GM12874 (cell line): ENCODE results near the gene MACROD2.

Source experiments
- CTCF ChIP-seq: IDR thresholded peaks from 2 replicates; pipeline ENCODE4 v1.5.1; 2011; ENCODE audit warnings: low read depth, mild to moderate bottlenecking, control low read depth, low read length, moderate library complexity; ENCODE audit not compliant: insufficient read depth

Gene MACROD2

GRCh38 chr20:14536738-14537137, 541.4 kb downstream of the MACROD2 start:
- no peak for TF ChIP-seq CTCF

- TF ChIP-seq CTCF: no peak
Observed at GRCh38 chr20:14538433-14538832, 543.1 kb downstream of the MACROD2 start.

GRCh38 chr20:14543040-14543439, 547.7 kb downstream of the MACROD2 start:
- no peak for TF ChIP-seq CTCF

- TF ChIP-seq CTCF: no peak
Observed at GRCh38 chr20:14544688-14545087, 549.4 kb downstream of the MACROD2 start.

GRCh38 chr20:14550655-14551054, 555.3 kb downstream of the MACROD2 start:
- TF ChIP-seq CTCF: no peak

DNA sequence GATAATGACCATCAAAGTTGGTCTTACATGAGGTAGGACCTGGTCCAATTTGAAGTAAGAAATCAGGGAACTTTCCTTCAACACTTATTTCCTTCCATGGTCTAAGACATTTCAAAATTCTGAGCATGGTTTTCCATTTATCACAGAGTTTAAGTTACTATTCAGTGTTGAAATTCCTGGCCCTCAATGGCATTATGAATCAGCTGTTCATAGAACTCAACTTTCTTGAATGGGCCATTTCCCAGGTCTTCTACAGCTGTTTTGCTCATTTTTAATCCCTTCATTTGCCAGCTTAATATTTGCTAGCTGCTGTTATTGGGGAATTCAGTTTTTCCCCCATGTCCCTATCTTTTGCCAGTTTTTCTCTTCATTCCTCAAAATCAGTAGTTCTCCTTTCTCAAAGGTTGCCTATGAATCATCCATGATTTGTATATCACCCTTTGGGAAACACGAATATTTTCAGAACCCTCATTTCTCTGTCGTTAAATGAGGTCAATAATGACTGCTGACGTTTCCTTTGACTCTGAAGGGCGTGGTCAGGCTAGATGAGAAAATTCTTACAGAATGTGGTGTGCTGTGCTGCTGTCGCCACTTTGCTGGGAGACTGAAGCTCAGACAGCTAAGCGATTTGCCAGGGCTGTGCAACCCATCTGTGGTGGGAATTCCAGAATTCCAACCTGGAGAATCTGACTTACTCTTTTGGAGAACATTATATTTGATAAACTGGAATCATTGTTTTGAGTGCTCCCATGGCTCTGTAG, 558.6 kb downstream of the MACROD2 start:
- no peak for TF ChIP-seq CTCF

- TF ChIP-seq CTCF: no peak
Observed at GRCh38 chr20:14555676-14556075, 560.4 kb downstream of the MACROD2 start.
